Natural killer cell (primary cell): Measurements from ENCODE around the gene KIAA2012. TPM values are rescaled to one million over a fixed set of nuclear protein-coding genes. Genes with fewer than 3 reads are reported as not detected.

ENCODE experiments used
- ATAC-seq, 3 donors: fragments of 150-1000 bp in 2 of 3; fragments of 200-7000 bp in 1 of 3; cut with Tn5 transposase; 1 replicate in 1 of 3; 2 replicates in 2 of 3; pipeline ENCODE4 v1.10.0; 2021; ENCODE audit warnings: mild to moderate bottlenecking in 2 of 3, moderate library complexity in 2 of 3
- DNase-seq, 2 donors: peaks; one replicate each; pipeline versions ENCODE4 v3.0.0 to v3.0.0-alpha.2; 2013 to 2021; ENCODE audit warnings: mixed read lengths in 1 of 2
- H3K27ac ChIP-seq: one replicate; pipeline ENCODE4 v1.5.1; 2013; ENCODE audit warnings: mild to moderate bottlenecking, low read length
- H3K27me3 ChIP-seq: one replicate; pipeline ENCODE4 v1.6.1; 2013; ENCODE audit warnings: low read length; ENCODE audit not compliant: control insufficient read depth, insufficient read depth
- H3K36me3 ChIP-seq: one replicate; pipeline ENCODE4 v1.6.1; 2013; ENCODE audit warnings: low read length; ENCODE audit not compliant: control insufficient read depth, insufficient read depth
- H3K4me1 ChIP-seq: one replicate; pipeline ENCODE4 v1.6.1; 2013; ENCODE audit warnings: low read length; ENCODE audit not compliant: control insufficient read depth, insufficient read depth
- H3K4me3 ChIP-seq: one replicate; pipeline ENCODE4 v1.5.1; 2013; ENCODE audit warnings: low read length
- H3K9me3 ChIP-seq: one replicate; pipeline ENCODE4 v1.6.1; 2013; ENCODE audit warnings: low read length; ENCODE audit not compliant: control insufficient read depth, insufficient read depth
- H3K27ac Mint-ChIP-seq, 2 donors: one replicate each; pipeline ENCODE4 v1.8.0; 2022; ENCODE audit warnings: mild to moderate bottlenecking in 2 of 2, mixed read lengths in 2 of 2, moderate library complexity in 1 of 2
- H3K27me3 Mint-ChIP-seq, 2 donors: one replicate each; pipeline ENCODE4 v1.8.0; 2022; ENCODE audit warnings: low read depth in 2 of 2, mixed read lengths in 2 of 2
- H3K36me3 Mint-ChIP-seq: one replicate; pipeline ENCODE4 v1.8.0; 2022; ENCODE audit warnings: mixed read lengths
- H3K4me1 Mint-ChIP-seq, 2 donors: one replicate each; pipeline ENCODE4 v1.8.0; 2022; ENCODE audit warnings: mixed read lengths in 2 of 2
- H3K4me3 Mint-ChIP-seq: one replicate; pipeline ENCODE4 v1.8.0; 2022; ENCODE audit warnings: mild to moderate bottlenecking, moderate library complexity, mixed read lengths
- H3K9me3 Mint-ChIP-seq, 2 donors: one replicate each; pipeline ENCODE4 v1.8.0; 2022; ENCODE audit warnings: mixed read lengths in 2 of 2
- CTCF ChIP-seq: fragments of 200-600 bp; IDR thresholded peaks from one replicate; pipeline ENCODE4 v1.8.0; 2022; ENCODE audit warnings: antibody characterized with exemption
- WGBS: methylation state at CpG from one replicate; pipeline ENCODE4 v1.1.7; 2013; ENCODE audit warnings: missing lambda C conversion rate; ENCODE audit not compliant: insufficient coverage; 5-methylcytosine and 5-hydroxymethylcytosine counted together
- intact Hi-C: fragments of 100-400 bp; cut with micrococcal nuclease; formaldehyde crosslinking; loops from one replicate; pipeline ENCODE4 v1.14.2; 2022
- total RNA-seq, 4 donors: library from RNA; stranded (reverse); fragments of 120-200 nt in 1 of 4; gene quantifications; one replicate each; pipeline versions ENCODE4 v1.2.3 to v1.2.4, GENCODE V29; 2013 to 2022

Gene KIAA2012
- total RNA-seq, 3 donors from 2014 or later (not counting 1 experiment from before 2014, with no cell fraction given): not detected

- Histone ChIP-seq H3K36me3 (no peaks in the 10 kb centered on the region), H3K27ac (no peak overlapping the region), H3K4me3 (no peak overlapping the region), H3K4me1 (no peaks in the 10 kb centered on the region), H3K9me3 (no peaks in the 10 kb centered on the region), H3K27me3 (no peaks in the 10 kb centered on the region)
- no peak for TF ChIP-seq CTCF
- no peaks in the 10 kb centered on the region for H3K36me3 Mint-ChIP-seq
- no peaks in the 10 kb centered on the region for H3K9me3 Mint-ChIP-seq
- no peak overlapping the region for H3K4me3 Mint-ChIP-seq
- peaks cover 9 to 20% of the 10 kb centered on the region in 2 donors for H3K27me3 Mint-ChIP-seq
- ATAC-seq (no peak), DNase-seq (no peak)
- no peak overlapping the region for H3K27ac Mint-ChIP-seq
- intact Hi-C loops: no loop called here
- 89% methylated on average over 17 of the region's 17 CpGs for WGBS
- H3K4me1 Mint-ChIP-seq: no peaks in the 10 kb centered on the region
These were observed 75.6 kb downstream of the KIAA2012 start for GRCh38 chr2:202148515-202149154.

GRCh38 chr2:202149155-202149762 is 76.2 kb downstream of the KIAA2012 start:
- 79% methylated on average over 13 of the region's 13 CpGs for WGBS
- Mint-ChIP-seq H3K4me1 (no peaks in the 10 kb centered on the region), H3K27me3 (peaks cover 11 to 20% of the 10 kb centered on the region in 2 donors), H3K36me3 (no peaks in the 10 kb centered on the region), H3K27ac (no peak overlapping the region), H3K9me3 (no peaks in the 10 kb centered on the region), H3K4me3 (no peak overlapping the region)
- intact Hi-C loops: no loop called here
- Histone ChIP-seq H3K4me1 (no peaks in the 10 kb centered on the region), H3K27ac (no peak overlapping the region), H3K27me3 (no peaks in the 10 kb centered on the region), H3K9me3 (no peaks in the 10 kb centered on the region), H3K4me3 (no peak overlapping the region), H3K36me3 (no peaks in the 10 kb centered on the region)
- TF ChIP-seq CTCF: no peak
- DNase-seq: no peak
- ATAC-seq: no peak

GRCh38 chr2:202149936-202150335 is 76.9 kb downstream of the KIAA2012 start:
- no peaks in the 10 kb centered on the region for H3K36me3 Mint-ChIP-seq
- ATAC-seq: no peak
- H3K9me3 Mint-ChIP-seq: no peaks in the 10 kb centered on the region
- DNase-seq: no peak
- H3K4me1 Mint-ChIP-seq: no peaks in the 10 kb centered on the region
- WGBS: 100% methylated on average over 3 of the region's 4 CpGs
- H3K4me3 ChIP-seq: no peak overlapping the region
- no peaks in the 10 kb centered on the region for H3K36me3 ChIP-seq
- no peaks in the 10 kb centered on the region for H3K4me1 ChIP-seq
- H3K27me3 Mint-ChIP-seq: peaks cover 17 to 26% of the 10 kb centered on the region in 2 donors
- H3K27ac ChIP-seq: no peak overlapping the region
- intact Hi-C loops: no loop called here
- no peak for TF ChIP-seq CTCF
- no peaks in the 10 kb centered on the region for H3K9me3 ChIP-seq
- no peaks in the 10 kb centered on the region for H3K27me3 ChIP-seq
- no peak overlapping the region for H3K4me3 Mint-ChIP-seq
- no peak overlapping the region for H3K27ac Mint-ChIP-seq
